SK-N-SH (cell line): ENCODE results near the gene ATP1A2.

Source experiments
- CTCF ChIP-seq: fragments of 200-600 bp; sonication (generic); IDR thresholded peaks from 2 replicates; pipeline ENCODE4 v1.6.1; 2017; ENCODE audit warnings: antibody characterized with exemption, mild to moderate bottlenecking, moderate library complexity
- RFX5 ChIP-seq: IDR thresholded peaks from 2 replicates; pipeline ENCODE4 v1.6.1; 2012; ENCODE audit warnings: mild to moderate bottlenecking, improper control_type of control experiment, low read length
- TCF12 ChIP-seq: IDR thresholded peaks from 2 replicates; pipeline ENCODE4 v1.4.0; 2012

DNA sequence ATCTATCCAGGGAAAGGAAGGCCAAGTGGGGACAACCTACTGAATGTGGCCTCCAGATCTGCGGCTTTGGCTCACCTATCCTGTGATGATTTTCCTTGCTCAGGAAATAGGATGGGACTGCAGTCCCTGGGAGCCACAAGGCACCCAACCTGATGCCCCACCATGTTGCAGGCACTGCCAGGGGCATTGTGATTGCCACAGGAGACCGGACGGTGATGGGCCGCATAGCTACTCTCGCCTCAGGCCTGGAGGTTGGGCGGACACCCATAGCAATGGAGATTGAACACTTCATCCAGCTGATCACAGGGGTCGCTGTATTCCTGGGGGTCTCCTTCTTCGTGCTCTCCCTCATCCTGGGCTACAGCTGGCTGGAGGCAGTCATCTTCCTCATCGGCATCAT is 11.8 kb downstream of the ATP1A2 start:
- TF ChIP-seq TCF12 (no peak), RFX5 (no peak), CTCF (no peak)
